ENCODE data around the gene ST6GALNAC3. TPM values are rescaled to one million over a fixed set of nuclear protein-coding genes. Genes with fewer than 3 reads are reported as not detected.

ST6GALNAC3 gene
- total RNA-seq, 1 experiment from 2014 or later = 0.03 TPM

- H3K4me3 ChIP-seq (ENCODE audit: low read depth in 2 of 2, low read length in 2 of 2) = no peak overlapping the region
- DNase-seq (ENCODE audit: low read depth, low spot score) = no peak
- no peaks in the 10 kb centered on the region for H3K9me3 ChIP-seq (ENCODE audit: control insufficient read depth, insufficient read depth, low read depth, low read length)
- no peak for TF ChIP-seq TCF7L2 (IDR thresholded peaks at IDR 0.05; ENCODE audit: low read depth, low read length)
- no peak for TF ChIP-seq CTCF (IDR thresholded peaks at IDR 0.05)
- TF ChIP-seq REST (IDR thresholded peaks at IDR 0.05; ENCODE audit: insufficient read depth in 1 of 2, low read depth in 2 of 2, low read length in 1 of 2) = no peak
- no peak for TF ChIP-seq SIN3A (IDR thresholded peaks at IDR 0.05; ENCODE audit: borderline replicate concordance, insufficient read depth, low read depth, low read length)
- no peak for TF ChIP-seq POLR2AphosphoS5 (IDR thresholded peaks at IDR 0.05; ENCODE audit: low read depth, low read length)
- POLR2A ChIA-PET = no interaction called here
- no peaks in the 10 kb centered on the region for H3K36me3 ChIP-seq (ENCODE audit: control insufficient read depth, insufficient read depth, low read length)
- in situ Hi-C loops (cut with HindIII; ENCODE audit: low pct_unique_long_range_greater_than_20kb, low sequenced_read_pairs) = no loop called here
- ATAC-seq = no peak
- H3K27me3 ChIP-seq (ENCODE audit: control insufficient read depth, insufficient read depth, low read length) = no peaks in the 10 kb centered on the region
- no peaks in the 10 kb centered on the region for H3K4me1 ChIP-seq (ENCODE audit: control insufficient read depth, insufficient read depth, low read length)
- CTCF ChIA-PET = no interaction called here
- no TSS peak for BruUV-seq (replicated peaks)
- intact Hi-C loops (cut with micrococcal nuclease; ENCODE audit: unreplicated experiment) = no loop called here
- H3K27ac ChIP-seq (ENCODE audit: low read length) = no peak overlapping the region
These were observed 62.3 kb downstream of the ST6GALNAC3 start for GRCh38 chr1:76136894-76137293.

- ChIA-PET POLR2A (no interaction called here), CTCF (no interaction called here)
- BruUV-seq (replicated peaks) = no TSS peak
- Histone ChIP-seq H3K9me3 (ENCODE audit: control insufficient read depth, insufficient read depth, low read depth, low read length) (no peaks in the 10 kb centered on the region), H3K27ac (ENCODE audit: low read length) (no peak overlapping the region), H3K4me3 (ENCODE audit: low read depth in 2 of 2, low read length in 2 of 2) (no peak overlapping the region), H3K36me3 (ENCODE audit: control insufficient read depth, insufficient read depth, low read length) (no peaks in the 10 kb centered on the region), H3K4me1 (ENCODE audit: control insufficient read depth, insufficient read depth, low read length) (no peaks in the 10 kb centered on the region), H3K27me3 (ENCODE audit: control insufficient read depth, insufficient read depth, low read length) (no peaks in the 10 kb centered on the region)
- TF ChIP-seq REST (IDR thresholded peaks at IDR 0.05; ENCODE audit: insufficient read depth in 1 of 2, low read depth in 2 of 2, low read length in 1 of 2) (no peak), SIN3A (IDR thresholded peaks at IDR 0.05; ENCODE audit: borderline replicate concordance, insufficient read depth, low read depth, low read length) (no peak), POLR2AphosphoS5 (IDR thresholded peaks at IDR 0.05; ENCODE audit: low read depth, low read length) (no peak), CTCF (IDR thresholded peaks at IDR 0.05) (no peak), TCF7L2 (IDR thresholded peaks at IDR 0.05; ENCODE audit: low read depth, low read length) (no peak)
- ATAC-seq = no peak
- in situ Hi-C loops (cut with HindIII; ENCODE audit: low pct_unique_long_range_greater_than_20kb, low sequenced_read_pairs) (no loop called here), intact Hi-C loops (cut with micrococcal nuclease; ENCODE audit: unreplicated experiment) (no loop called here)
- no peak for DNase-seq (ENCODE audit: low read depth, low spot score)
These were observed 63.2 kb downstream of the ST6GALNAC3 start for GRCh38 chr1:76137746-76138145.
